SU-DHL-6 (cell line): Measurements from ENCODE around the gene SALL3.

Source experiments
- H2AFZ ChIP-seq: fragments of 200-600 bp; sonication (generic); 2 replicates; pipeline ENCODE4 v1.6.1; 2014; ENCODE audit warnings: low read depth, mild to moderate bottlenecking, moderate library complexity, mixed read lengths, antibody characterized with exemption, low read length; ENCODE audit not compliant: severe bottlenecking
- H3F3A ChIP-seq: fragments of 200-600 bp; shearing (Covaris generic); 2 replicates; pipeline ENCODE4 v1.6.0; 2016; ENCODE audit warnings: antibody characterized with exemption, mild to moderate bottlenecking; ENCODE audit not compliant: insufficient read depth
- H3K27ac ChIP-seq: fragments of 200-600 bp; sonication (generic); 2 replicates; pipeline ENCODE4 v1.5.1; 2016; ENCODE audit warnings: low read depth, mild to moderate bottlenecking, low read length, moderate library complexity, mixed read lengths
- H3K27me3 ChIP-seq: fragments of 200-600 bp; sonication (generic), shearing (Covaris generic); 2 replicates; pipeline ENCODE4 v1.6.0; 2014; ENCODE audit warnings: mild to moderate bottlenecking, low read length
- H3K36me3 ChIP-seq: fragments of 200-600 bp; sonication (generic); 2 replicates; pipeline ENCODE4 v1.6.1; 2014; ENCODE audit warnings: mild to moderate bottlenecking, low read length, mixed read lengths
- H3K4me2 ChIP-seq: fragments of 300-600, 200-600 bp; shearing (Covaris generic), sonication (generic); 2 replicates; pipeline ENCODE4 v1.6.0; 2014; ENCODE audit warnings: low read length, low read depth, mild to moderate bottlenecking; ENCODE audit not compliant: poor library complexity, severe bottlenecking
- H3K4me3 ChIP-seq: fragments of 200-600 bp; sonication (generic); 2 replicates; pipeline ENCODE4 v1.5.1; 2014; ENCODE audit warnings: antibody characterized with exemption, low read length, mild to moderate bottlenecking, mixed read lengths; ENCODE audit not compliant: insufficient read depth, poor library complexity, severe bottlenecking
- H3K79me2 ChIP-seq: fragments of 200-600 bp; sonication (generic); 2 replicates; pipeline ENCODE4 v1.6.1; 2014; ENCODE audit warnings: mild to moderate bottlenecking, low read length, moderate library complexity; ENCODE audit not compliant: insufficient read depth
- H3K9ac ChIP-seq: fragments of 200-600 bp; sonication (generic); 2 replicates; pipeline ENCODE4 v1.7.0; 2014; ENCODE audit warnings: mild to moderate bottlenecking, low read length
- H3K9me2 ChIP-seq: fragments of 200-600 bp; sonication (generic); replicated peaks from 2 replicates; pipeline ENCODE4 v1.6.1; 2014; ENCODE audit warnings: low read length; ENCODE audit not compliant: insufficient read depth
- H3K9me3 ChIP-seq: fragments of 200-600 bp; sonication (generic); 2 replicates; pipeline ENCODE4 v1.6.1; 2014; ENCODE audit warnings: low read length, mixed read lengths; ENCODE audit not compliant: insufficient read depth
- H4K20me1 ChIP-seq: fragments of 200-600 bp; sonication (generic); 2 replicates; pipeline ENCODE4 v1.6.1; 2014; ENCODE audit warnings: low read depth, mild to moderate bottlenecking, antibody characterized with exemption, low read length, moderate library complexity, mixed read lengths
- CTCF ChIP-seq: fragments of 200-600 bp; sonication (generic); IDR thresholded peaks from one replicate; pipeline ENCODE4 v1.5.1; 2017; ENCODE audit warnings: antibody characterized with exemption, mild to moderate bottlenecking, low read length, moderate library complexity; ENCODE audit not compliant: insufficient read depth, poor library complexity, severe bottlenecking
- EZH2phosphoT487 ChIP-seq: fragments of 200-600 bp; sonication (generic), shearing (Covaris generic); conservative IDR thresholded peaks from 2 replicates; pipeline ENCODE4 v1.6.1; 2018; ENCODE audit warnings: mild to moderate bottlenecking, antibody characterized with exemption, low read length, moderate library complexity, mixed read lengths

SALL3 gene

GRCh38 chr18:78979056-78979729, 425 bp upstream of the SALL3 start:
- Histone ChIP-seq H3K4me3 (no peak overlapping the region), H3K79me2 (no peaks in the 10 kb centered on the region), H3K36me3 (no peaks in the 10 kb centered on the region), H3F3A (no peaks in the 10 kb centered on the region), H4K20me1 (no peaks in the 10 kb centered on the region), H3K27me3 (no peaks in the 10 kb centered on the region), H3K9ac (no peak overlapping the region), H2AFZ (no peak overlapping the region), H3K9me2 (no peaks in the 10 kb centered on the region), H3K27ac (no peak overlapping the region), H3K4me2 (no peak overlapping the region), H3K9me3 (no peaks in the 10 kb centered on the region)
- TF ChIP-seq EZH2phosphoT487: no peak
- no peak for TF ChIP-seq CTCF

- no peak overlapping the region for H3K9ac ChIP-seq
- H3K9me2 ChIP-seq: no peaks in the 10 kb centered on the region
- H3F3A ChIP-seq: no peaks in the 10 kb centered on the region
- H2AFZ ChIP-seq: no peak overlapping the region
- no peaks in the 10 kb centered on the region for H3K27me3 ChIP-seq
- no peaks in the 10 kb centered on the region for H3K36me3 ChIP-seq
- H3K79me2 ChIP-seq: no peaks in the 10 kb centered on the region
- H3K9me3 ChIP-seq: no peaks in the 10 kb centered on the region
- TF ChIP-seq CTCF (no peak), EZH2phosphoT487 (no peak)
- no peak overlapping the region for H3K4me2 ChIP-seq
- no peak overlapping the region for H3K4me3 ChIP-seq
- H4K20me1 ChIP-seq: no peaks in the 10 kb centered on the region
- no peak overlapping the region for H3K27ac ChIP-seq
Observed at GRCh38 chr18:78980279-78980771, 707 bp downstream of the SALL3 start.

GRCh38 chr18:78980777-78981380, 1.3 kb downstream of the SALL3 start:
- Histone ChIP-seq H3K27ac (no peak overlapping the region), H3F3A (no peaks in the 10 kb centered on the region), H3K36me3 (no peaks in the 10 kb centered on the region), H3K4me2 (no peak overlapping the region), H3K9me3 (no peaks in the 10 kb centered on the region), H3K4me3 (no peak overlapping the region), H3K27me3 (no peaks in the 10 kb centered on the region), H2AFZ (no peak overlapping the region), H3K9me2 (no peaks in the 10 kb centered on the region), H3K79me2 (no peaks in the 10 kb centered on the region), H3K9ac (no peak overlapping the region), H4K20me1 (no peaks in the 10 kb centered on the region)
- TF ChIP-seq CTCF: no peak
